ENCODE measurements around the gene DTNBP1.

The DTNBP1 gene

GRCh38 chr6:15556711-15557110 is 106.1 kb downstream of the DTNBP1 start:
- Histone ChIP-seq H3F3A (ENCODE audit: insufficient read depth, low read length) (no peaks in the 10 kb centered on the region), H3K9ac (ENCODE audit: low read length) (no peak overlapping the region), H3K4me3 (ENCODE audit: low read length) (no peak overlapping the region), H3K9me3 (replicated peaks; ENCODE audit: insufficient read depth, low read length) (no peaks in the 10 kb centered on the region), H3K9me2 (replicated peaks; ENCODE audit: insufficient read depth, low read length) (no peaks in the 10 kb centered on the region), H3K4me2 (ENCODE audit: low read depth, low read length) (no peak overlapping the region), H3K4me1 (ENCODE audit: low read length) (no peaks in the 10 kb centered on the region), H2AFZ (ENCODE audit: low read length) (no peak overlapping the region), H3K36me3 (replicated peaks; ENCODE audit: insufficient read depth, low read length) (no peaks in the 10 kb centered on the region), H3K27ac (ENCODE audit: low read length) (no peak overlapping the region), H3K27me3 (replicated peaks; ENCODE audit: insufficient read depth, low read length) (no peaks in the 10 kb centered on the region), H3K79me2 (ENCODE audit: low read length) (0 out of 2 replicates have a peak, but pooled peaks cover 6% of the 10 kb centered on the region), H4K20me1 (ENCODE audit: insufficient read depth, low read length) (no peaks in the 10 kb centered on the region)
- no peak for DNase-seq
- TF ChIP-seq EZH2 (optimal IDR thresholded peaks at IDR 0.05; ENCODE audit: low read depth, low read length) (no peak), EZH2phosphoT487 (IDR thresholded peaks at IDR 0.05; ENCODE audit: low read length) (no peak), CTCF (IDR thresholded peaks at IDR 0.05; ENCODE audit: low read length) (no peak)

GRCh38 chr6:15555101-15556038 is 107.5 kb downstream of the DTNBP1 start:
- H3K9me3 ChIP-seq (replicated peaks; ENCODE audit: insufficient read depth, low read length) = no peaks in the 10 kb centered on the region
- no peaks in the 10 kb centered on the region for H3K4me1 ChIP-seq (ENCODE audit: low read length)
- H3F3A ChIP-seq (ENCODE audit: insufficient read depth, low read length) = no peaks in the 10 kb centered on the region
- H2AFZ ChIP-seq (ENCODE audit: low read length) = no peak overlapping the region
- peaks cover 9% of the 10 kb centered on the region; the same call in 1 of the 2 replicates for H3K79me2 ChIP-seq (ENCODE audit: low read length)
- no peak overlapping the region for H3K9ac ChIP-seq (ENCODE audit: low read length)
- no peak overlapping the region for H3K4me2 ChIP-seq (ENCODE audit: low read depth, low read length)
- H3K9me2 ChIP-seq (replicated peaks; ENCODE audit: insufficient read depth, low read length) = no peaks in the 10 kb centered on the region
- TF ChIP-seq EZH2phosphoT487 (IDR thresholded peaks at IDR 0.05; ENCODE audit: low read length) (no peak), CTCF (IDR thresholded peaks at IDR 0.05; ENCODE audit: low read length) (no peak), EZH2 (optimal IDR thresholded peaks at IDR 0.05; ENCODE audit: low read depth, low read length) (no peak)
- no peaks in the 10 kb centered on the region for H3K36me3 ChIP-seq (replicated peaks; ENCODE audit: insufficient read depth, low read length)
- DNase-seq = no peak
- H3K27ac ChIP-seq (ENCODE audit: low read length) = no peak overlapping the region
- no peaks in the 10 kb centered on the region for H3K27me3 ChIP-seq (replicated peaks; ENCODE audit: insufficient read depth, low read length)
- no peaks in the 10 kb centered on the region for H4K20me1 ChIP-seq (ENCODE audit: insufficient read depth, low read length)
- H3K4me3 ChIP-seq (ENCODE audit: low read length) = no peak overlapping the region

- Histone ChIP-seq H4K20me1 (ENCODE audit: insufficient read depth, low read length) (no peaks in the 10 kb centered on the region), H3K9ac (ENCODE audit: low read length) (no peak overlapping the region), H3F3A (ENCODE audit: insufficient read depth, low read length) (no peaks in the 10 kb centered on the region), H3K4me1 (ENCODE audit: low read length) (no peaks in the 10 kb centered on the region), H3K9me2 (replicated peaks; ENCODE audit: insufficient read depth, low read length) (no peaks in the 10 kb centered on the region), H3K4me3 (ENCODE audit: low read length) (no peak overlapping the region), H3K27ac (ENCODE audit: low read length) (no peak overlapping the region), H3K9me3 (replicated peaks; ENCODE audit: insufficient read depth, low read length) (no peaks in the 10 kb centered on the region), H3K4me2 (ENCODE audit: low read depth, low read length) (no peak overlapping the region), H2AFZ (ENCODE audit: low read length) (no peak overlapping the region), H3K79me2 (ENCODE audit: low read length) (peaks cover 11% of the 10 kb centered on the region; the same call in 1 of the 2 replicates), H3K27me3 (replicated peaks; ENCODE audit: insufficient read depth, low read length) (no peaks in the 10 kb centered on the region), H3K36me3 (replicated peaks; ENCODE audit: insufficient read depth, low read length) (no peaks in the 10 kb centered on the region)
- no peak for DNase-seq
- TF ChIP-seq CTCF (IDR thresholded peaks at IDR 0.05; ENCODE audit: low read length) = no peak
- TF ChIP-seq EZH2 (optimal IDR thresholded peaks at IDR 0.05; ENCODE audit: low read depth, low read length) = no peak
- TF ChIP-seq EZH2phosphoT487 (IDR thresholded peaks at IDR 0.05; ENCODE audit: low read length) = no peak
Measured at GRCh38 chr6:15554728-15555100, 108.1 kb downstream of the DTNBP1 start.
